HL-60 (cell line): ENCODE data around the gene SMIM20.

Experiments used
- POLR2AphosphoS5 ChIP-seq: IDR thresholded peaks from 2 replicates; pipeline ENCODE4 v1.6.1; 2012; ENCODE audit warnings: low read depth
- SPI1 ChIP-seq: IDR thresholded peaks from 2 replicates; pipeline ENCODE4 v1.6.1; 2012; ENCODE audit warnings: low read depth, mild to moderate bottlenecking, borderline replicate concordance
- TF ChIP-seq, protein P1 (sequence below): IDR thresholded peaks from one replicate; pipeline ENCODE4 v1.5.1; 2011; ENCODE audit warnings: low read length, control low read depth, inconsistent platforms; ENCODE audit not compliant: insufficient read depth

DNA sequence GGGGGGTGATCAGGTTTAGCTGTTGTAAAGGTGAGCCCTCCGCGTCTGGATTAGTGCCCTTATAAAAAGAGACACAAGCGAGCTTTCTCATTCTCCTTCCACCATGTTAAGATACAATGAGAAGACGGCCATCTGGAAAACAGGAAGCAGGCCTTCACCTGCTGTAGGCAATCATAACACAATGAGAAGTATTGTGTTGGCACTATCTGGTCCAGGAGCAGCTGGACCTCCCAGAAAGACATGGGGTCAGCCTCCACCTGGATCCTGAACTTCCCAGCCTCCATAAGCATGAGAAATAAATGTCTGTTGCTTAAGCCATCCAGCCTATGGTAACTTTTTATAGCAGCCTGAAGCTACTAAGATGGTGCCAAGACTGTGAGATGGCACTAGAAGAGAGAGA lies 8.6 kb upstream of the SMIM20 start:
- TF ChIP-seq, protein P1, sequence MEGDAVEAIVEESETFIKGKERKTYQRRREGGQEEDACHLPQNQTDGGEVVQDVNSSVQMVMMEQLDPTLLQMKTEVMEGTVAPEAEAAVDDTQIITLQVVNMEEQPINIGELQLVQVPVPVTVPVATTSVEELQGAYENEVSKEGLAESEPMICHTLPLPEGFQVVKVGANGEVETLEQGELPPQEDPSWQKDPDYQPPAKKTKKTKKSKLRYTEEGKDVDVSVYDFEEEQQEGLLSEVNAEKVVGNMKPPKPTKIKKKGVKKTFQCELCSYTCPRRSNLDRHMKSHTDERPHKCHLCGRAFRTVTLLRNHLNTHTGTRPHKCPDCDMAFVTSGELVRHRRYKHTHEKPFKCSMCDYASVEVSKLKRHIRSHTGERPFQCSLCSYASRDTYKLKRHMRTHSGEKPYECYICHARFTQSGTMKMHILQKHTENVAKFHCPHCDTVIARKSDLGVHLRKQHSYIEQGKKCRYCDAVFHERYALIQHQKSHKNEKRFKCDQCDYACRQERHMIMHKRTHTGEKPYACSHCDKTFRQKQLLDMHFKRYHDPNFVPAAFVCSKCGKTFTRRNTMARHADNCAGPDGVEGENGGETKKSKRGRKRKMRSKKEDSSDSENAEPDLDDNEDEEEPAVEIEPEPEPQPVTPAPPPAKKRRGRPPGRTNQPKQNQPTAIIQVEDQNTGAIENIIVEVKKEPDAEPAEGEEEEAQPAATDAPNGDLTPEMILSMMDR = no peak
- TF ChIP-seq POLR2AphosphoS5 (no peak), SPI1 (no peak)
